Endodermal cell (in vitro differentiated cells): Measurements from ENCODE around the gene CELSR2. TPM values are rescaled to one million over a fixed set of nuclear protein-coding genes. Genes with fewer than 3 reads are reported as not detected.

Experiments
- DNase-seq: peaks from one replicate; pipeline ENCODE4 v3.0.0-alpha.2; 2017
- H3K27ac ChIP-seq: 2 replicates; pipeline ENCODE4 v1.5.1; 2013; ENCODE audit warnings: mild to moderate bottlenecking, low read depth, low read length, moderate library complexity
- H3K27me3 ChIP-seq: 2 replicates; pipeline ENCODE4 v1.6.1; 2013; ENCODE audit warnings: mild to moderate bottlenecking, low read length, moderate library complexity; ENCODE audit not compliant: insufficient read depth, control insufficient read depth, poor library complexity, severe bottlenecking
- H3K36me3 ChIP-seq: 2 replicates; pipeline ENCODE4 v1.7.0; 2013; ENCODE audit warnings: mild to moderate bottlenecking, low read length, moderate library complexity; ENCODE audit not compliant: control insufficient read depth, insufficient read depth
- H3K4me1 ChIP-seq: one replicate; pipeline ENCODE4 v1.7.0; 2013; ENCODE audit warnings: low read length; ENCODE audit not compliant: control insufficient read depth, insufficient read depth
- H3K4me3 ChIP-seq: 2 replicates; pipeline ENCODE4 v1.5.1; 2013; ENCODE audit warnings: mild to moderate bottlenecking, low read length, moderate library complexity
- H3K9ac ChIP-seq: 2 replicates; pipeline ENCODE4 v1.6.1; 2013; ENCODE audit warnings: mild to moderate bottlenecking, low read length, moderate library complexity; ENCODE audit not compliant: poor library complexity, severe bottlenecking; ENCODE audit errors: extremely low read depth
- H3K9me3 ChIP-seq: 2 replicates; pipeline ENCODE4 v1.6.1; 2013; ENCODE audit warnings: mild to moderate bottlenecking, low read length, moderate library complexity; ENCODE audit not compliant: control insufficient read depth
- H3K27ac Mint-ChIP-seq: 2 replicates; pipeline ENCODE4 v1.8.0; 2020; ENCODE audit warnings: mixed read lengths
- H3K27me3 Mint-ChIP-seq: 2 replicates; pipeline ENCODE4 v1.8.0; 2021; ENCODE audit warnings: mild to moderate bottlenecking, mixed read lengths; ENCODE audit not compliant: insufficient read depth
- H3K36me3 Mint-ChIP-seq: 2 replicates; pipeline ENCODE4 v1.8.0; 2020; ENCODE audit warnings: low read depth, mixed read lengths
- H3K4me1 Mint-ChIP-seq: 2 replicates; pipeline ENCODE4 v1.8.0; 2020; ENCODE audit warnings: mixed read lengths
- H3K4me3 Mint-ChIP-seq: 2 replicates; pipeline ENCODE4 v1.8.0; 2020; ENCODE audit warnings: mild to moderate bottlenecking, moderate library complexity, mixed read lengths
- H3K9me3 Mint-ChIP-seq: 2 replicates; pipeline ENCODE4 v1.8.0; 2020; ENCODE audit warnings: mild to moderate bottlenecking, mixed read lengths
- CTCF ChIP-seq: fragments of 200-600 bp; sonication (generic); conservative IDR thresholded peaks from 2 replicates; pipeline ENCODE4 v1.5.0; 2021; ENCODE audit warnings: antibody characterized with exemption, mild to moderate bottlenecking
- WGBS, 2 experiments: methylation state at CpG; one replicate each; pipeline versions ENCODE4 v1.1.5 to v1.1.7; 2013; ENCODE audit warnings: missing lambda C conversion rate in 2 of 2, mixed read lengths in 1 of 2; ENCODE audit not compliant: insufficient coverage in 1 of 2, insufficient read length in 1 of 2; 5-methylcytosine and 5-hydroxymethylcytosine counted together
- total RNA-seq, 2 donors: library from RNA; stranded (reverse); fragmentation: NEBNext Ultra II Directional in 1 of 2; extraction: Animal tissue kit (Norgen Biotek cat#: 25700) in 1 of 2; gene quantifications; 2 replicates in 1 of 2; 3 replicates in 1 of 2; pipeline ENCODE4 v1.2.1, GENCODE V29; 2021

The CELSR2 gene
- total RNA-seq, 2 donors from 2014 or later = 16.1 to 20.2 TPM

- H3K36me3 Mint-ChIP-seq = no peaks in the 10 kb centered on the region
- Histone ChIP-seq H3K4me1 (peaks cover 5% of the 10 kb centered on the region), H3K9ac (no peak overlapping the region), H3K36me3 (peaks cover 10% of the 10 kb centered on the region), H3K27me3 (peaks cover 6% of the 10 kb centered on the region), H3K9me3 (no peaks in the 10 kb centered on the region), H3K4me3 (no peak overlapping the region), H3K27ac (no peak overlapping the region)
- no peak overlapping the region for H3K4me3 Mint-ChIP-seq
- H3K27ac Mint-ChIP-seq = no peak overlapping the region
- H3K9me3 Mint-ChIP-seq = no peaks in the 10 kb centered on the region
- DNase-seq = peak; percentile 16
- 92 to 94% methylated on average over 8 of the region's 8 CpGs for WGBS, 2 experiments
- no peak for TF ChIP-seq CTCF
- H3K4me1 Mint-ChIP-seq = peaks cover 17% of the 10 kb centered on the region
- H3K27me3 Mint-ChIP-seq = peaks cover 18% of the 10 kb centered on the region
These were observed 5.3 kb upstream of the CELSR2 start for GRCh38 chr1:109243860-109244552.

- peak; percentile 29 for DNase-seq
- no peak overlapping the region for H3K4me3 ChIP-seq
- no peaks in the 10 kb centered on the region for H3K9me3 ChIP-seq
- no peak overlapping the region for H3K9ac ChIP-seq
- H3K27ac Mint-ChIP-seq = no peak overlapping the region
- H3K27me3 Mint-ChIP-seq = peaks cover 29% of the 10 kb centered on the region
- H3K36me3 ChIP-seq = no peaks in the 10 kb centered on the region
- H3K4me1 ChIP-seq = no peaks in the 10 kb centered on the region
- no peaks in the 10 kb centered on the region for H3K9me3 Mint-ChIP-seq
- TF ChIP-seq CTCF = no peak
- H3K27me3 ChIP-seq = peaks cover 18% of the 10 kb centered on the region
- WGBS, 2 experiments = 89 to 95% methylated on average over 4 to 7 of the region's 7 CpGs
- peaks cover 15% of the 10 kb centered on the region for H3K4me1 Mint-ChIP-seq
- no peak overlapping the region for H3K4me3 Mint-ChIP-seq
- no peak overlapping the region for H3K27ac ChIP-seq
- H3K36me3 Mint-ChIP-seq = no peaks in the 10 kb centered on the region
These were observed 3.2 kb upstream of the CELSR2 start for GRCh38 chr1:109246141-109246551.

- Mint-ChIP-seq H3K9me3 (no peaks in the 10 kb centered on the region), H3K4me3 (no peak overlapping the region), H3K4me1 (peaks cover 3% of the 10 kb centered on the region), H3K36me3 (no peaks in the 10 kb centered on the region), H3K27ac (no peak overlapping the region), H3K27me3 (peaks cover 42% of the 10 kb centered on the region)
- no peak for TF ChIP-seq CTCF
- H3K27me3 ChIP-seq = peaks cover 24% of the 10 kb centered on the region
- no peak for DNase-seq
- no peaks in the 10 kb centered on the region for H3K36me3 ChIP-seq
- H3K27ac ChIP-seq = no peak overlapping the region
- no peaks in the 10 kb centered on the region for H3K4me1 ChIP-seq
- no peak overlapping the region for H3K9ac ChIP-seq
- H3K9me3 ChIP-seq = no peaks in the 10 kb centered on the region
- H3K4me3 ChIP-seq = no peak overlapping the region
- WGBS, 2 experiments = 92 to 98% methylated on average over 5 to 8 of the region's 8 CpGs
These were observed 1.7 kb upstream of the CELSR2 start for GRCh38 chr1:109247401-109248365.
